Measurements from ENCODE around the gene CACNB3.

The CACNB3 gene

GRCh38 chr12:48817873-48818830, at the start of gene CACNB3:
Gene CACNB3, plus strand, starts transcription at chr12:48818496. Its CDS starts 434 bp downstream, at chr12:48818930.
- peak; percentile 41 for DNase-seq

GRCh38 chr12:48768736-48769135, 49.6 kb upstream of the CACNB3 start:
- no peak for DNase-seq

- DNase-seq: no peak
Observed at GRCh38 chr12:48770756-48771155, 47.5 kb upstream of the CACNB3 start.

- no peak for DNase-seq
Observed at GRCh38 chr12:48771588-48772112, 46.6 kb upstream of the CACNB3 start.

- DNase-seq: no peak
Observed at GRCh38 chr12:48773686-48774085, 44.6 kb upstream of the CACNB3 start.

GRCh38 chr12:48774516-48774915, 43.8 kb upstream of the CACNB3 start:
- no peak for DNase-seq

GRCh38 chr12:48775299-48775698, 43.0 kb upstream of the CACNB3 start:
- no peak for DNase-seq

GRCh38 chr12:48775991-48776649, 42.2 kb upstream of the CACNB3 start:
- no peak for DNase-seq

- no peak for DNase-seq
Observed at GRCh38 chr12:48776956-48777355, 41.3 kb upstream of the CACNB3 start.

- DNase-seq: no peak
Observed at GRCh38 chr12:48777501-48778400, 40.5 kb upstream of the CACNB3 start.

GRCh38 chr12:48779869-48780268, 38.4 kb upstream of the CACNB3 start:
- DNase-seq: no peak

GRCh38 chr12:48780381-48781025, 37.8 kb upstream of the CACNB3 start:
- DNase-seq: no peak

GRCh38 chr12:48781750-48782456, 36.4 kb upstream of the CACNB3 start:
- DNase-seq: no peak

- DNase-seq: no peak
Observed at GRCh38 chr12:48782457-48783395, 35.6 kb upstream of the CACNB3 start.

GRCh38 chr12:48783432-48783831, 34.9 kb upstream of the CACNB3 start:
- DNase-seq: no peak

- no peak for DNase-seq
Observed at GRCh38 chr12:48786591-48787544, 31.4 kb upstream of the CACNB3 start.

GRCh38 chr12:48787791-48788523, 30.3 kb upstream of the CACNB3 start:
- no peak for DNase-seq

- no peak for DNase-seq
Observed at GRCh38 chr12:48788524-48788853, 29.8 kb upstream of the CACNB3 start.
